NB4 (cell line): ENCODE data around the gene POLR2F.
"Not testable (repeated sequence)": the region's sequence is repeated elsewhere in the genome, so short reads cannot be mapped to it uniquely, and the experiment has no call there.

ENCODE experiments used
- DNase-seq: peaks from one replicate; pipeline ENCODE4 v3.0.0; 2010; ENCODE audit warnings: low read depth
- H3K4me3 ChIP-seq: one replicate; pipeline ENCODE4 v1.5.1; 2011; ENCODE audit warnings: mild to moderate bottlenecking, low read depth, low read length, moderate library complexity
- MYC ChIP-seq: IDR thresholded peaks from 2 replicates; pipeline ENCODE4 v1.6.1; 2011; ENCODE audit warnings: low read depth, low read length
- POLR2A ChIP-seq: IDR thresholded peaks from 2 replicates; pipeline ENCODE4 v1.6.1; 2011; ENCODE audit warnings: mild to moderate bottlenecking; ENCODE audit not compliant: insufficient read length; ENCODE audit errors: extremely low read depth
- TF ChIP-seq, protein P1 (sequence below): IDR thresholded peaks from 2 replicates; pipeline ENCODE4 v1.6.1; 2011; ENCODE audit warnings: low read depth, low read length
- TF ChIP-seq, protein P2 (sequence below): IDR thresholded peaks from one replicate; pipeline ENCODE4 v1.5.1; 2012; ENCODE audit warnings: low read depth, low read length

The POLR2F gene

GRCh38 chr22:37943136-37943824 is 10.2 kb upstream of the POLR2F start:
- H3K4me3 ChIP-seq, result no peak overlapping the region
- no peak for DNase-seq
- TF ChIP-seq, protein P1, sequence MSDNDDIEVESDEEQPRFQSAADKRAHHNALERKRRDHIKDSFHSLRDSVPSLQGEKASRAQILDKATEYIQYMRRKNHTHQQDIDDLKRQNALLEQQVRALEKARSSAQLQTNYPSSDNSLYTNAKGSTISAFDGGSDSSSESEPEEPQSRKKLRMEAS, result no peak
- TF ChIP-seq, protein P2, sequence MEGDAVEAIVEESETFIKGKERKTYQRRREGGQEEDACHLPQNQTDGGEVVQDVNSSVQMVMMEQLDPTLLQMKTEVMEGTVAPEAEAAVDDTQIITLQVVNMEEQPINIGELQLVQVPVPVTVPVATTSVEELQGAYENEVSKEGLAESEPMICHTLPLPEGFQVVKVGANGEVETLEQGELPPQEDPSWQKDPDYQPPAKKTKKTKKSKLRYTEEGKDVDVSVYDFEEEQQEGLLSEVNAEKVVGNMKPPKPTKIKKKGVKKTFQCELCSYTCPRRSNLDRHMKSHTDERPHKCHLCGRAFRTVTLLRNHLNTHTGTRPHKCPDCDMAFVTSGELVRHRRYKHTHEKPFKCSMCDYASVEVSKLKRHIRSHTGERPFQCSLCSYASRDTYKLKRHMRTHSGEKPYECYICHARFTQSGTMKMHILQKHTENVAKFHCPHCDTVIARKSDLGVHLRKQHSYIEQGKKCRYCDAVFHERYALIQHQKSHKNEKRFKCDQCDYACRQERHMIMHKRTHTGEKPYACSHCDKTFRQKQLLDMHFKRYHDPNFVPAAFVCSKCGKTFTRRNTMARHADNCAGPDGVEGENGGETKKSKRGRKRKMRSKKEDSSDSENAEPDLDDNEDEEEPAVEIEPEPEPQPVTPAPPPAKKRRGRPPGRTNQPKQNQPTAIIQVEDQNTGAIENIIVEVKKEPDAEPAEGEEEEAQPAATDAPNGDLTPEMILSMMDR, result no peak
- no peak for TF ChIP-seq MYC
- TF ChIP-seq POLR2A, result no peak

DNA sequence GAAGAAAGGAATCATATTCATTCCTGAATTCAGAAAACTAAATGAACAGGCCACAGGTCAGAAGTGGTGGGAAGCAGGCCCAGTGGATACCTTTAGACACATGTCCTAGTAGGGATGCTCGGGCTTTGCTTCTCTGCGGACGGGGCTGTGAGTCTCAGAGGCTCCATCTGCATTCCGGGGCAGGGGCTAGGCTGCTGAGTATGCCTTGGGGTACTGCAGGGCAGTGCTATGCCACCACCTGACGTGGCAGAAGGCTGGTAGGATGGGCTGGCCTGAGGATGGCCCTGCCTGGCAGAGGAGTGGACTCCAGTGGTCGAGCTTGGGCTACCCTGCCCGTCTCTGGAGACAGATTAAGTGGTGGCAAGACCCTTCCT is 9.7 kb upstream of the POLR2F start:
- TF ChIP-seq MYC (no peak), POLR2A (no peak)
- TF ChIP-seq, protein P1, result no peak
- H3K4me3 ChIP-seq, result no peak overlapping the region

DNA sequence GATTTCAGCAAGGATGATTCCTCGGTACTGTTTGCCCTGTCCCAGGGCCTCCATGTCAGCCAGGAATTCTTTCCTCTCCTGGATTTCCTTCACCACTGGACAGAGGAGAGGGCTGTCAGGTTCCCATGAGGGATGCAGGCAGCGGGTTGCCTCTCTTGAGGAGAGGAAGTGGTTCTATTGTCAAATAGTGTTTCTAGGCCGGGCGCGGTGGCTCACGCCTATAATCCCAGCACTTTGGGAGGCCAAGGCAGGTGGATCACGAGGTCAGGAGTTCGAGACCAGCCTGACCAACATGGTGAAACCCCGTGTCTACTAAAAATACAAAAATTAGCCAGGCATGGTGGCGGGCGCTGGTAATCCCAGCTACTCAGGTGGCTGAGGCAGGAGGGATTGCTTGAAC is 9.1 kb upstream of the POLR2F start:
- not testable (repeated sequence) for DNase-seq, H3K4me3 ChIP-seq

More for the DNA sequence above, 9.7 kb upstream of the POLR2F start:
- DNase-seq, result no peak

- not testable (repeated sequence) for H3K4me3 ChIP-seq, DNase-seq
Observed at GRCh38 chr22:37947142-37947795, 6.2 kb upstream of the POLR2F start.

GRCh38 chr22:37951305-37951704 is 2.2 kb upstream of the POLR2F start:
- no peak for TF ChIP-seq MYC
- TF ChIP-seq, protein P1, result no peak
- no peak for TF ChIP-seq POLR2A
- TF ChIP-seq, protein P2, result no peak
- no peak overlapping the region for H3K4me3 ChIP-seq
- peak; percentile 33 for DNase-seq

- DNase-seq, H3K4me3 ChIP-seq: not testable (repeated sequence)
Observed at GRCh38 chr22:37952629-37953028, 870 bp upstream of the POLR2F start.

GRCh38 chr22:37953062-37953436 is 450 bp upstream of the POLR2F start:
- no peak for TF ChIP-seq MYC
- TF ChIP-seq, protein P2, result no peak
- H3K4me3 ChIP-seq, result peak overlapping the region; percentile 94
- no peak for DNase-seq

GRCh38 chr22:37954686-37955085 is 1.2 kb downstream of the POLR2F start:
- peak; percentile 14 for DNase-seq
- H3K4me3 ChIP-seq, result peak overlapping the region; percentile 94
- TF ChIP-seq, protein P2, result no peak
- TF ChIP-seq POLR2A (no peak), MYC (no peak)
- TF ChIP-seq, protein P1, result no peak

- DNase-seq, H3K4me3 ChIP-seq: not testable (repeated sequence)
Observed at GRCh38 chr22:37955825-37956397, 2.4 kb downstream of the POLR2F start.
